Measurements from ENCODE around the gene SLC35C1.

- TF ChIP-seq EZH2phosphoT487 (IDR thresholded peaks at IDR 0.05; ENCODE audit: borderline replicate concordance) (no peak), CTCF (conservative IDR thresholded peaks at IDR 0.05; ENCODE audit: low read length) (no peak)
These were observed 45.5 kb downstream of the SLC35C1 start for GRCh38 chr11:45850446-45850845.

Data from Loucy (cell line).